Colonic mucosa (tissue), 4 donors: Measurements from ENCODE around the gene PLA2G4E. TPM values are rescaled to one million over a fixed set of nuclear protein-coding genes. Genes with fewer than 3 reads are reported as not detected.

Experiments used
- DNase-seq: peaks from one replicate; pipeline ENCODE4 v3.0.0-alpha.2; 2020
- H3K27ac ChIP-seq: fragments of 200-600 bp; one replicate; pipeline ENCODE4 v1.8.0; 2021
- H3K27me3 ChIP-seq: fragments of 200-600 bp; one replicate; pipeline ENCODE4 v1.8.0; 2021
- H3K36me3 ChIP-seq: fragments of 200-600 bp; one replicate; pipeline ENCODE4 v1.8.0; 2021
- H3K4me1 ChIP-seq: fragments of 200-600 bp; one replicate; pipeline ENCODE4 v1.8.0; 2021; ENCODE audit warnings: mild to moderate bottlenecking
- H3K4me3 ChIP-seq: fragments of 200-600 bp; one replicate; pipeline ENCODE4 v1.8.0; 2021
- H3K9ac ChIP-seq, 2 donors: one replicate each; pipeline ENCODE4 v1.7.0; 2013; ENCODE audit warnings: control low read depth in 2 of 2, low read depth in 2 of 2, low read length in 2 of 2
- H3K9me3 ChIP-seq: fragments of 200-600 bp; one replicate; pipeline ENCODE4 v1.8.0; 2021
- CTCF ChIP-seq: fragments of 200-600 bp; IDR thresholded peaks from one replicate; pipeline ENCODE4 v1.8.0; 2022; ENCODE audit warnings: antibody characterized with exemption, mild to moderate bottlenecking
- intact Hi-C: fragments of 100-400 bp; cut with DNase I; formaldehyde crosslinking; loops from one replicate; pipeline ENCODE4 v1.14.1; 2022
- total RNA-seq, 2 donors: library from RNA; stranded (reverse); fragmentation: NEBNext Ultra II Directional in 1 of 2; extraction: Animal tissue kit (Norgen Biotek cat#: 25700) in 1 of 2; gene quantifications; one replicate each; pipeline ENCODE4 v1.2.1, GENCODE V29; 2021
- donor health status: healthy.
- donor health status: DM: no; HTN: no; CAD: no.
- donor health status: DM: no; HTN: no; CAD: no.

Gene PLA2G4E
- total RNA-seq, 2 donors from 2014 or later = 0.67 TPM; not detected in 1

DNA sequence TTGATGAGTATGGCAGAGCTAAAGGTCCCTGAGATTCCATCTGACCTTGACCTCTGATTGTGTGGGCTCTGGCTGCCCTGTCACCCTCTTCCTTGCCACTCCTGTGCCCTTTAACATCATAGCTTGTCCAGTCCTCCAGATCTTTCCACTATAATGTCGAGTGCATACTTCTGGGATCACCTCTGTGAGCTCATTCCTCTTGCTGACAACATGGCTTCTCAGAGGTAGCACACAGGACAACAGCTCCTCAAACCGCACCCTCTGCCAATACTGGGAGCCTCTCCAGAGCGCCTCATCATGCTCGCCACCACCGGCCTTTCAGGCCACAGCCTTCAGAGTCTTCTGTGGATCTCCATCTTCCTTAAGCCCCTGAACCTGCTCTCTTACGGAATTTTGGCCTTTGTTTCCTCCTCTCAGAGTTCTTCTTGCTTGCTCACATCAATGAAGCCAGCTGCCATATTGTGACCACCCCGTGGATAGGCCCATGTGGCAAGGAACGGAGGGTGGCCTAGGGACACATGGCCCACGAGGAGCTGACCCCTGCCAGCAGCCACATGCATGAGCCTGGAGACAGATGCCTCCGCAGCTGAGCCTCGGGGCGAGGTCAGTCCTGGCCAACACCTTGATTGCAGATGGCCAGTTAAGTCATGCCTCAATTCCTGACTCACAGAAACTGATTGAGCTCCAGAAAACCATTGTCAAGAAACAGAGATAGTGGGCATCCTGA, 42.4 kb upstream of the PLA2G4E start:
- Histone ChIP-seq H3K9me3 (no peaks in the 10 kb centered on the region), H3K4me3 (no peak overlapping the region), H3K27ac (no peak overlapping the region), H3K4me1 (no peaks in the 10 kb centered on the region), H3K36me3 (no peaks in the 10 kb centered on the region), H3K9ac (no peak overlapping the region), H3K27me3 (no peaks in the 10 kb centered on the region)
- DNase-seq = peak; percentile 14
- intact Hi-C loops = no loop called here
- TF ChIP-seq CTCF = no peak

DNA sequence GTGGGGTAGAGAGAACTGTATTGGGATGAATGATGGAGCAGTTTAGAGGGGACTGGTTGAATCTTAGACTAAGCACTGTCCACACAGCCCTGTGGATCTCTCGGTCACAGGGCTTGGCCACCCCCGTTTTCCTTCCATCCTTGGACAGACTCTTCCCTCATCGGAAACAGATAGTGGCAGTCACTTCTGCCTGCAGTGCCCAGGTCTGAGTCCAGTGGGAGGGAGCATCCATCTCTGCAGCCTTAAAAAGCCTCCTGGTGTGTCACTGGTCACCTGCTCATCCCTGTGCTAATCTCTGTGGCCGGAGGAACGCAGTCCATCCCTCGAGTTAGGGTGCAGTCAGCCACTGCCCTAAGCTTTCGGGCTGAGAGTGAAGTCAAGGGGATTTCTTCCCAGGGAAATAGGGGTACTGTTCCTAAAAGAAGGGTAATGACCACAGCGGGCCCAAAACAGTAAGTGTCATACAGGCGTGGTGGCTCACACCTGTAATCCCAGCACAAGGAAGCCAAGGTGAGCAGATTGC, 41.5 kb upstream of the PLA2G4E start:
- Histone ChIP-seq H3K4me3 (no peak overlapping the region), H3K27me3 (no peaks in the 10 kb centered on the region), H3K9ac (no peak overlapping the region), H3K27ac (no peak overlapping the region), H3K9me3 (no peaks in the 10 kb centered on the region), H3K36me3 (no peaks in the 10 kb centered on the region), H3K4me1 (no peaks in the 10 kb centered on the region)
- peak; percentile 9 for DNase-seq
- intact Hi-C loops = no loop called here
- TF ChIP-seq CTCF = no peak

- H3K36me3 ChIP-seq = no peaks in the 10 kb centered on the region
- no peak for TF ChIP-seq CTCF
- intact Hi-C loops = no loop called here
- no peak overlapping the region for H3K4me3 ChIP-seq
- no peaks in the 10 kb centered on the region for H3K27me3 ChIP-seq
- peak; percentile 16 for DNase-seq
- no peaks in the 10 kb centered on the region for H3K4me1 ChIP-seq
- no peaks in the 10 kb centered on the region for H3K9me3 ChIP-seq
- H3K27ac ChIP-seq = no peak overlapping the region
- no peak overlapping the region for H3K9ac ChIP-seq
Measured at GRCh38 chr15:42060797-42061196, 40.0 kb upstream of the PLA2G4E start.

DNA sequence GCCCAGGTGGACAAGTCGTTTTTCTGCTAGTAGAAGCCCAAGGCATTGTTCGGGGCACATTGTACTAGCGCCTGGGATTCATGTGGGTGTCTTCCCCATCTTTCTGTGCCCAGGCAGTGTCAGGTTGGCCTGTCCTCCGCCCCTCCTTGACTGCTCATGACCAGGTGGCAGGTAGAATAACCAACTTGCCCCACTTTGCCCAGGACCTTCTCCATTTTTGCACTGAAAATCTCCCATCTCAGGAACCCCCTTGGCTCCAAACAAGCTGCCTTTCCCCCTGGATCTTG, 39.6 kb upstream of the PLA2G4E start:
- H3K27ac ChIP-seq = no peak overlapping the region
- no peak for TF ChIP-seq CTCF
- H3K27me3 ChIP-seq = no peaks in the 10 kb centered on the region
- no peaks in the 10 kb centered on the region for H3K9me3 ChIP-seq
- no peak overlapping the region for H3K9ac ChIP-seq
- H3K4me1 ChIP-seq = no peaks in the 10 kb centered on the region
- peak; percentile 16 for DNase-seq
- no peaks in the 10 kb centered on the region for H3K36me3 ChIP-seq
- intact Hi-C loops = no loop called here
- no peak overlapping the region for H3K4me3 ChIP-seq

DNA sequence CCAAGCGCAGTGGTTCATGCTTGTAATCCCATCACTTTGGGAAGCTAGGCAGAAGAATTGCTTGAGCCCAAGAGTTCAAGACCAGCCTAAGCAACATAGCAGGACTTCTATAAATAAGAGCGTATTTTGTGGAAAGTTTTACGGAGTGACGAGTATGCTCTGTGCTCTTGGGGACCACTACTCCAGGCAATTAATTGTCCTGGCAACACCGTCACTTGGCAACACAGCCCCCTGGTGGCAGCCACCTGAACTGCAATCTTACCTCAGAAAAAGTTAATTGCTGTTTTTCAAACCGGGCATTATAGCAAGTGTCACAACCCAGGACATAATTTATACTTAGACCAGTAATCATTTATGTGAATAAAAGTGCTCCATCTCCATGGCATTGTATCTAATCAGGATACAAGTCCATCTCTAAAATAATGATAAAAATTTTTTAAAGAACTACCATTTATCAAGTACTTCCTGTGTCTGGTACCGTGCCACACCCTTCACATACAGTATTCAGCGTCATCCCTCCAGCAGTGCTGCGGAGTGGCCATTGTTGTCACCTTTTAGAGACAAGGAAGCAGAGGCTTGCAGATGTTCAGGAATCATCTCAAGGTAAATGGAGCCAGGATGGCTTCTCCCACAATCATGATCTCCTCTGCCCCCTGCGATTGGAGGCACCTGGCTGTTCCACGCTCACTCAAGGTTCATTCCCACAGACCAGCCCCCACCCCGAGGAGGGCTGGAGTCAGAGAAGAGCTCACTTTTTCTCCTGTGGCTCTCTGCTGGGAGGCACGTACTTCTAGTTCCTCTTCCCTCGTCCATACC, 39.0 kb upstream of the PLA2G4E start:
- H3K4me1 ChIP-seq = no peaks in the 10 kb centered on the region
- no peaks in the 10 kb centered on the region for H3K27me3 ChIP-seq
- H3K27ac ChIP-seq = no peak overlapping the region
- H3K9ac ChIP-seq = no peak overlapping the region
- DNase-seq = peak; percentile 78
- H3K36me3 ChIP-seq = no peaks in the 10 kb centered on the region
- H3K4me3 ChIP-seq = no peak overlapping the region
- intact Hi-C loops = no loop called here
- TF ChIP-seq CTCF = peak; percentile 94
- H3K9me3 ChIP-seq = no peaks in the 10 kb centered on the region
